ENCODE data around the gene PHAX. TPM values are rescaled to one million over a fixed set of nuclear protein-coding genes. Genes with fewer than 3 reads are reported as not detected.

The PHAX gene
- total RNA-seq, 1 donor from 2014 or later: 47.2 TPM

- H3K4me3 Mint-ChIP-seq: no peak overlapping the region
- H3K4me1 Mint-ChIP-seq: no peaks in the 10 kb centered on the region
- no peak overlapping the region for H3K27ac Mint-ChIP-seq (ENCODE audit: unreplicated experiment)
- DNase-seq (ENCODE audit: low read depth, low spot score): no peak
- H3K9me3 Mint-ChIP-seq: no peaks in the 10 kb centered on the region
- H3K27me3 Mint-ChIP-seq (ENCODE audit: low read depth): no peaks in the 10 kb centered on the region
- no peak for TF ChIP-seq CTCF (conservative IDR thresholded peaks at IDR 0.05)
- H3K36me3 Mint-ChIP-seq (ENCODE audit: low read depth): peaks cover 2% of the 10 kb centered on the region
Observed at GRCh38 chr5:126628102-126628501, 27.4 kb downstream of the PHAX start.

- H3K4me3 Mint-ChIP-seq: no peak overlapping the region
- H3K27me3 Mint-ChIP-seq (ENCODE audit: low read depth): no peaks in the 10 kb centered on the region
- TF ChIP-seq CTCF (conservative IDR thresholded peaks at IDR 0.05): no peak
- H3K4me1 Mint-ChIP-seq: no peaks in the 10 kb centered on the region
- DNase-seq (ENCODE audit: low read depth, low spot score): no peak
- H3K36me3 Mint-ChIP-seq (ENCODE audit: low read depth): peaks cover 2% of the 10 kb centered on the region
- H3K9me3 Mint-ChIP-seq: no peaks in the 10 kb centered on the region
- no peak overlapping the region for H3K27ac Mint-ChIP-seq (ENCODE audit: unreplicated experiment)
Observed at GRCh38 chr5:126631920-126632319, 31.2 kb downstream of the PHAX start.

DNA sequence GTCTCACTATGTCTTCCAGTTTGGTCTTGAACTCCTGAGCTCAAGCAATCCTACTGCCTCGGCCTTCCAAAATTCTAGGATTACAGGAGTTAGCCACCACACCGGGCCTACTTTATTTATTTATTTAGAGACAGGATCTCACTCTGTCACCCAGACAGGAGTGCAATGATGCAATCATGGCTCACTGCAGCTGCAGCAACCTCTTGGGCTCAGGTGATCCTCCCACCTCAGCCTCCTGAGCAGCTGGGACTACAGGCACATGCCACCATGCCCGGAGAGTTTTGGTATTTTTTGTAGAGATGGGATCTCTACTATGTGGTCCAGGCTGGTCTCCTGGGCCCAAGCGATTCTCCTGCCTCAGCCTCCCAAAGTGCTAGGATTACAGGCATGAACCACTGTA is 32.8 kb downstream of the PHAX start:
- Mint-ChIP-seq H3K27ac (ENCODE audit: unreplicated experiment) (no peak overlapping the region), H3K36me3 (ENCODE audit: low read depth) (no peaks in the 10 kb centered on the region), H3K4me3 (no peak overlapping the region), H3K27me3 (ENCODE audit: low read depth) (no peaks in the 10 kb centered on the region), H3K4me1 (no peaks in the 10 kb centered on the region), H3K9me3 (no peaks in the 10 kb centered on the region)
- TF ChIP-seq CTCF (conservative IDR thresholded peaks at IDR 0.05): no peak
- DNase-seq (ENCODE audit: low read depth, low spot score): no peak

DNA sequence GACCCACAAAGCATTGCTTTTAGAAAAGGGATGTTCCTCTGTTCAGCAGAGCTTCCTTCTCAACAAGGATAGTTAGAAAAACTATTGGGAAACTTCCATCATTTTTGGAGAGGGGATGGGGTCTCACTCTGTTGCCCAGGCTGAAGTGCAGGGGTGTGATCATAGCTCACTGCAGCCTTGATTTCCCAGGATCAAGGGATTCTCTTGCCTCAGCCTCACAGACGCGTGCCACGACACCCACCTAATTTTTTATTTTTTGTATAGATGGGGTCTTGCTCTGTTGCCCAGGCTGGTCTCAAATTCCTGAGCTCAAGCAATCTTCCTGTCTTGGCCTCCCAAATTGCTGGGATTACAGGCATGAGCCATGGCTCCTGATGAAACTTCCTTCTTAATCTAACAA is 34.8 kb downstream of the PHAX start:
- no peaks in the 10 kb centered on the region for H3K9me3 Mint-ChIP-seq
- H3K27me3 Mint-ChIP-seq (ENCODE audit: low read depth): no peaks in the 10 kb centered on the region
- H3K4me3 Mint-ChIP-seq: no peak overlapping the region
- no peak for TF ChIP-seq CTCF (conservative IDR thresholded peaks at IDR 0.05)
- H3K4me1 Mint-ChIP-seq: no peaks in the 10 kb centered on the region
- H3K27ac Mint-ChIP-seq (ENCODE audit: unreplicated experiment): no peak overlapping the region
- no peak for DNase-seq (ENCODE audit: low read depth, low spot score)
- no peaks in the 10 kb centered on the region for H3K36me3 Mint-ChIP-seq (ENCODE audit: low read depth)

- no peak overlapping the region for H3K4me3 Mint-ChIP-seq
- H3K27ac Mint-ChIP-seq (ENCODE audit: unreplicated experiment): no peak overlapping the region
- no peaks in the 10 kb centered on the region for H3K9me3 Mint-ChIP-seq
- no peak for TF ChIP-seq CTCF (conservative IDR thresholded peaks at IDR 0.05)
- H3K36me3 Mint-ChIP-seq (ENCODE audit: low read depth): no peaks in the 10 kb centered on the region
- H3K4me1 Mint-ChIP-seq: no peaks in the 10 kb centered on the region
- no peak for DNase-seq (ENCODE audit: low read depth, low spot score)
- no peaks in the 10 kb centered on the region for H3K27me3 Mint-ChIP-seq (ENCODE audit: low read depth)
Observed at GRCh38 chr5:126636956-126637355, 36.2 kb downstream of the PHAX start.

- Mint-ChIP-seq H3K9me3 (peaks cover 5% of the 10 kb centered on the region), H3K4me3 (no peak overlapping the region), H3K36me3 (ENCODE audit: low read depth) (peaks cover 5% of the 10 kb centered on the region), H3K27ac (ENCODE audit: unreplicated experiment) (peak overlapping the region; percentile 15), H3K27me3 (ENCODE audit: low read depth) (no peaks in the 10 kb centered on the region), H3K4me1 (no peaks in the 10 kb centered on the region)
- TF ChIP-seq CTCF (conservative IDR thresholded peaks at IDR 0.05): no peak
- no peak for DNase-seq (ENCODE audit: low read depth, low spot score)
Observed at GRCh38 chr5:126640866-126641265, 40.1 kb downstream of the PHAX start.
